GM12872 (cell line): Measurements from ENCODE around the gene HSD3B2.

Experiments
- TF ChIP-seq, protein P1 (sequence below): IDR thresholded peaks from 3 replicates; pipeline ENCODE4 v1.5.1; 2011; ENCODE audit warnings: low read depth, mild to moderate bottlenecking, low read length, moderate library complexity; ENCODE audit not compliant: insufficient read depth

Gene HSD3B2

DNA sequence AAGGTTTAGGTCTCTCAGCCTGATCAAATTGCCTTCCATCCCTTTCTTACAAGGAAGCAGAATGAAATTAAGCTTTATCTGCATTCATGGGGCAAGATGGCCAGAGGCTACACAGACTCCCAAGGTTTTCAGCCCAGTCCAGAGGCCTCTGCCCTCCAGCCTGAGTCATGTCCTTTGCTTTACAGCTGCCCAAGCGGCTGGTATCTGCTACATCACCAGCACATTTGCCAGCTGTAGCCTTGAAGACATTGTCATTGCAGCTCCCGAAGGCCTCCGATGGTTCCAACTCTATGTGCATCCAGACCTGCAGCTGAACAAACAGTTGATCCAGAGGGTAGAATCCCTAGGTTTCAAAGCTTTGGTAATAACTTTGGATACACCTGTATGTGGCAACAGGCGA, 30.4 kb upstream of the HSD3B2 start:
- TF ChIP-seq, protein P1, sequence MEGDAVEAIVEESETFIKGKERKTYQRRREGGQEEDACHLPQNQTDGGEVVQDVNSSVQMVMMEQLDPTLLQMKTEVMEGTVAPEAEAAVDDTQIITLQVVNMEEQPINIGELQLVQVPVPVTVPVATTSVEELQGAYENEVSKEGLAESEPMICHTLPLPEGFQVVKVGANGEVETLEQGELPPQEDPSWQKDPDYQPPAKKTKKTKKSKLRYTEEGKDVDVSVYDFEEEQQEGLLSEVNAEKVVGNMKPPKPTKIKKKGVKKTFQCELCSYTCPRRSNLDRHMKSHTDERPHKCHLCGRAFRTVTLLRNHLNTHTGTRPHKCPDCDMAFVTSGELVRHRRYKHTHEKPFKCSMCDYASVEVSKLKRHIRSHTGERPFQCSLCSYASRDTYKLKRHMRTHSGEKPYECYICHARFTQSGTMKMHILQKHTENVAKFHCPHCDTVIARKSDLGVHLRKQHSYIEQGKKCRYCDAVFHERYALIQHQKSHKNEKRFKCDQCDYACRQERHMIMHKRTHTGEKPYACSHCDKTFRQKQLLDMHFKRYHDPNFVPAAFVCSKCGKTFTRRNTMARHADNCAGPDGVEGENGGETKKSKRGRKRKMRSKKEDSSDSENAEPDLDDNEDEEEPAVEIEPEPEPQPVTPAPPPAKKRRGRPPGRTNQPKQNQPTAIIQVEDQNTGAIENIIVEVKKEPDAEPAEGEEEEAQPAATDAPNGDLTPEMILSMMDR: no peak

DNA sequence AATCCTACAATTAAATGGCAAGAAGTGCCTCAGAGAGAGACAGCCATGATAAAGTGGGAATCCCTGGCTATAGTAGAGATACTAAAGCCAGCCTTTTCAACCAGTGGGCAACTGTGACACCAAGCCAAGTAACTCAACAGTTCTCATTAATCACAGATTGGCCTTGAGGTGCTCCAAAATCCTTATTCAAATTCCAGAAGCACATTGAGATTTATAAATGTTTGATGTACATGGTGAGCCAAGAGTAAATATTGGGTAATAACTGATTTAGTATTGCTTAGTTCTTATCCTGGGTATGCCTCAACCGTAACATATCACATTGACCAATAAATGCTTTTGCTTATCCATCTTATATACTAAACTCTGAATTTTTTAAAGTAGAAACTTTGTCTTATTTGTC, 29.3 kb upstream of the HSD3B2 start:
- TF ChIP-seq, protein P1: no peak

DNA sequence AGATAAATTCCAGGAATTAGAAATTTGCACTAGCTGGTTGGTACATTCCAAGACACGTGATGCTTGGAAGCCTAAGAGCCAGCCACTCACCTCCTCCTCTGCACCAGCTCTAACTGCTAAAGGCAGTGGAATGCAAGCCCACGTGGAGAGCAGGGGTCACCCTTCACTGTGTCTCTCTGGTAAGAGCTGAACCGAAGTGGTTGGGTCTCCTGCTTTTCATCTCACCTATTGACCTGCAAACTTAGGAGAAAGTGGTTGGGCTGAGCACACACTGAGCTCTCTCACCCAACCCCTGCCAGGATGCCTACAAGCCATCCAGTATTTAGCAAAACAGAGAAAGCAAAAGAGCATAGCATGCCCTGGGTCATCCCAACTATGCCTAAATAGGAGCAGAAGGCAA, 27.1 kb upstream of the HSD3B2 start:
- TF ChIP-seq, protein P1: no peak

DNA sequence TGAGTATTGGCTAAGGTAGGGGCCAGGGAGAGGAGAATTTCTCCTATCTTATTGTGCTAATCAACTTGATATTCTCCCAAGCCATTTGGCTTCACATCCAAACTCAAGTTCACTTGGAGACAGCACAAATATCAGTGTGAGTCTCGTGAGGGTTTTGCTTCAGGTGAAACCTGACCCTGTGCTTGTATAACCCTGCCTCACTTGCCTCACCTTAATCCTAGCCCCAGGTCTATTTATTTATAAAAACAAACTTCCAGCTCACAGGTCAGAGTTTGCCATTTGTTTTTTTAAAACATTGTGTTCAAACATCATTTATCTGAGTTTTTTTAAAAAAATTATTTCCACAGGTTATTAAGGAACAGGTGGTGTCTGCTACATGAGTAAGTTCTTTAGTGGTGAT, 26.5 kb upstream of the HSD3B2 start:
- TF ChIP-seq, protein P1: no peak

DNA sequence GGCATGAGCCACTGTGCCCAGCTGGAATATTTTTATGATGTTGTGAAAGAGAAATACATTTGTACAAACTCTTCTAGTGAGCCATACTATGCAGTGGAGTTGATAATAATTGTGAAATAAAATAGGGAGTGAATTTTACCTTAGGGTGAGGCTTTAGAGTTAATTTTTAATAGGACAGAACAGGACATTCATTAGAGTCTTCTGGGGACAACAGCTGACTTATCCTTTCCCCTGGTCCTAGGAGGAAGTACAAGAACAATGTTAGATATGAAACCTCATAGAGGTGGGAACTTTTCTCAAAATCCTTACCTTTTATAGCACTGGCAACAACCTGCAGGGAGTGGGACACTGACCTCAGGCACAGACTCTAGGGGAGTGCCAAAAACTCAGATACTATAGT, 24.4 kb upstream of the HSD3B2 start:
- TF ChIP-seq, protein P1: no peak

DNA sequence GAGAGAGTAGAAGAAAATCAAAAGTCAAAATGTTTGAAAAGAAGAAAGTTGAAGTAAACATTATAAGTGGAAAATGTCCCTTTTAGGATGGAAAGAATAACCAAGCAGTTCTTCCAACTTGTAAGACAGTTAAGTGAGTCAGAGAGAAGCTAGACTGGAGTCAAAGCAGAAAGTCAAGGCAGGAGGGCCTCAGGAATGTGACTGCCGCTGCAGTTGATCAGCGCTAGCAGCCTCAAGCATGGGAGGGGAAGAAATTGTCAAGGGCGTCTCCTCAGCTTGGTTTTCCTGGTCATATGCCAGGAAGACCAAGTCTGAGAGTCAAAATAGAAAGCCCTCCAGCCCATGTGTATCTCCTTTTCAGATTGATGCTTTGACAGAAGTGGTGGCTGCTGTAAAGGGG, 23.2 kb upstream of the HSD3B2 start:
- TF ChIP-seq, protein P1: no peak

DNA sequence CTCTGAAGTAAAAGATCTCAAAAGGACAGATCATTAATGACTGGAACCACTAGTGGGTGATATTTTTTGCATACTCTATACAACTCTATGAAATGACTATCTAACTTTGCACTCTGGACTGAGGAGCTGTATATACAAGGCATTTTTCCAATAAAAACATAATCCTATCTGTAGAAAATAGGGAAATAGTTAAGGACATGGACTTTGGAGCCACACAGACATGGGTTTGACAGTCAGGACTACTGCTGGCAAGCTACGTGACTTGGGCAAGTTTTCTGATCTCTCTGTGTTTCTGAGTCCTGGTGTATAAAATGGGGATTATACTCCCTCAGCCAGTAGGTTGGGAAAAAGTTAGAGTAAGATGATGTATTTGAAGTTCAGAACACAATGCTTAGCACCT, 20.9 kb upstream of the HSD3B2 start:
- TF ChIP-seq, protein P1: no peak

DNA sequence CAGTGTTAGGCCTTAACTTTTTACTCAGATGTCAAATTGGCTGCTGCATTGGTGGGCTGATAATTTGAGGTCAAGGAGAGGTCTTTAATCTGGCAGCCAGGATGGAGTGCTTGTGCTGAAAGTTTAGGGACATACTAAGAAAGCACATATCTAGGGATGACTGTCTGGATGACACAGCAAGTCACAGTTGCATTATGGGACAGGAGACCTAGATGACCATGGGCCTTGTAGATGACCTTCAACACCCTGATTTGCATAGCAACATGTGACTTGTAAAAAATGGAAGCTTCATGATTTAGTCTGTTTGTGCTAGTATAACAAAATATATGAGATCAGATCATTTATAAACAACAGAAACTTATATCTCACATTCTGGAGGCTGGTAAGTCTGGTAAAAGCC, 18.0 kb upstream of the HSD3B2 start:
- TF ChIP-seq, protein P1: no peak
